ENCODE data around the gene ODAD4.

Gene ODAD4

DNA sequence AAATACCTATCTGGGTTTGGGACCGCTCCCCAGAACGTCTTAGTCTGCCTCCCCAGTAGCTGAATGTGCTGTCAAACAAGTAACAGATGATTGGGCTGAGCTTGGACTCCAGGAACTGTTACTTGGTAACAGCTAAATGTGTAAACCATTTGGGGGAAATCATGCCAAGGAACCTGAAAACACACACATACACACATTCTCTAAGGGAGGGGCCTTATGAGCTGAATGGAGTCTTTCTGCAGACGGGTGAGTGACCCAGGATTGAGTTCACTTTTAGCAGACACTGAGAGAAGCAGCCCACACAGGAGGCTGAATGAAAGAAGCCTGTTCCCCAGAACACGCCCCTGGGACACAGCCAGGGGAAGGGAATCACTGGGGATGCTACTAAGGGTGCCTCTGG lies 13.2 kb upstream of the ODAD4 start:
- H3K18ac ChIP-seq (ENCODE audit: low read depth in 1 of 2, low read length in 2 of 2) = no peak overlapping the region
- no peak overlapping the region for H2BK12ac ChIP-seq (ENCODE audit: low read length in 2 of 2)
- H2AFZ ChIP-seq (ENCODE audit: low read depth, low read length) = no peak overlapping the region
- peak overlapping the region; percentile 7 for H3K27ac ChIP-seq (ENCODE audit: low read length, poor library complexity, severe bottlenecking)
- H3K4ac ChIP-seq (ENCODE audit: low read depth in 1 of 2, low read length in 2 of 2) = no peak overlapping the region
- WGBS = 32% methylated on average over 2 of the region's 4 CpGs
- H3K4me3 ChIP-seq (ENCODE audit: insufficient read depth in 1 of 2, low read depth in 1 of 2, low read length in 2 of 2) = peak overlapping the region in 1 of 2 experiments; percentile 98
- H2AK5ac ChIP-seq (ENCODE audit: low read length, severe bottlenecking) = no peak overlapping the region
- H4K91ac ChIP-seq (ENCODE audit: low read length) = no peak overlapping the region
- H3K36me3 ChIP-seq (ENCODE audit: control insufficient read depth in 1 of 2, insufficient read depth in 2 of 2, low read depth in 1 of 2, low read length in 2 of 2) = peaks cover 21 to 27% of the 10 kb centered on the region in 2 experiments
- H3K9me3 ChIP-seq (ENCODE audit: control insufficient read depth, low read length) = no peaks in the 10 kb centered on the region
- no peak overlapping the region for H4K8ac ChIP-seq (ENCODE audit: low read length)
- no peaks in the 10 kb centered on the region for H3K27me3 ChIP-seq (ENCODE audit: control insufficient read depth in 1 of 2, insufficient read depth in 1 of 2, low read length in 2 of 2)
- H2BK5ac ChIP-seq (ENCODE audit: low read depth, low read length, poor library complexity, severe bottlenecking) = no peak overlapping the region
- H3K14ac ChIP-seq (ENCODE audit: low read length in 2 of 2) = no peak overlapping the region
- peaks cover 39% of the 10 kb centered on the region for H3K4me1 ChIP-seq (ENCODE audit: control insufficient read depth, insufficient read depth, low read depth, low read length)
- peak overlapping the region; percentile 73 for H3K4me2 ChIP-seq (ENCODE audit: low read length, poor library complexity, severe bottlenecking)
- no peak overlapping the region for H2BK120ac ChIP-seq (ENCODE audit: low read depth, low read length)
- peaks cover 3% of the 10 kb centered on the region for H3K79me1 ChIP-seq (replicated peaks; ENCODE audit: low read length, poor library complexity, severe bottlenecking)
- peak; percentile 38 for DNase-seq
- H3K23ac ChIP-seq (ENCODE audit: low read length in 2 of 2) = no peak overlapping the region
- H2BK15ac ChIP-seq (ENCODE audit: low read depth, poor library complexity, severe bottlenecking) = no peak overlapping the region
- peak overlapping the region; percentile 94 for H3K9ac ChIP-seq (ENCODE audit: low read length)

DNA sequence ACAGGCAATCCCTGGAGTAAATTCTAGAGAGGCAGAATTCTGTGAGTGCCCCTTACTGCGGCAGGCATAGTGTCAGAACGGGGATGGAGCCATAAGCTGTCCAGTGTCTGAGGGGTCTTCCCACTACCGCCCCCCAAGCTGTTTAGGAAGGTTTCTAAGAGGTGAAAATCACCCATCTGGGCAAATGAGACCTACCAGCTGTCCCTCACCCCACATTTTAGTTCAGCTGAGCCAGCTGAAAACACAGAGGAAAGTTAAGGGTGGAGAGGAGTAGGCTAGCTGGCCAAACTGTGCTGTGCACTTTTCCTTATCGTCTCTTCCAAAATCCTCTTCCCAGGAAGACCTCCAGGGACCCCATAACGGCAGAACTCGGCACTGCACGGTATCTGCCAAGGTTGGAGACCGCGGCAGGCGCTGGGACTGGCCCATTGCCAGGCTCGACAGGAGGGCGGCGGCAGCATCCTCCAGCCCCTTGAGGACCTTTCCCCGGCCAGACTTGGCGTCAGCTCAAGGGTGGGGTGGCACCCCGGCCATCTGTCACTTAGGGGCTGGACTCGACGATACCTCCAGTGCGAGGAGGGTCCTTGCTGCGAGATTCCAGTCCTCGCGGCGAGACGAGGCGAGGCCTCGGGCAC lies 12.6 kb upstream of the ODAD4 start:
- H3K4me3 ChIP-seq (ENCODE audit: insufficient read depth in 1 of 2, low read depth in 1 of 2, low read length in 2 of 2) = peak overlapping the region; percentile 92 to 98
- peak overlapping the region; percentile 85 for H4K91ac ChIP-seq (ENCODE audit: low read length)
- H3K79me1 ChIP-seq (replicated peaks; ENCODE audit: low read length, poor library complexity, severe bottlenecking) = peaks cover 3% of the 10 kb centered on the region
- H3K4me2 ChIP-seq (ENCODE audit: low read length, poor library complexity, severe bottlenecking) = peak overlapping the region; percentile 73
- peak overlapping the region; percentile 94 for H2BK120ac ChIP-seq (ENCODE audit: low read depth, low read length)
- H2BK15ac ChIP-seq (ENCODE audit: low read depth, poor library complexity, severe bottlenecking) = no peak overlapping the region
- no peaks in the 10 kb centered on the region for H3K9me3 ChIP-seq (ENCODE audit: control insufficient read depth, low read length)
- H4K8ac ChIP-seq (ENCODE audit: low read length) = no peak overlapping the region
- peaks cover 15 to 21% of the 10 kb centered on the region in 2 experiments for H3K36me3 ChIP-seq (ENCODE audit: control insufficient read depth in 1 of 2, insufficient read depth in 2 of 2, low read depth in 1 of 2, low read length in 2 of 2)
- H2BK5ac ChIP-seq (ENCODE audit: low read depth, low read length, poor library complexity, severe bottlenecking) = no peak overlapping the region
- H3K14ac ChIP-seq (ENCODE audit: low read length in 2 of 2) = peak overlapping the region in 1 of 2 experiments; percentile 46
- H3K9ac ChIP-seq (ENCODE audit: low read length) = peak overlapping the region; percentile 94
- H3K18ac ChIP-seq (ENCODE audit: low read depth in 1 of 2, low read length in 2 of 2) = peak overlapping the region; percentile 88 to 99
- no peaks in the 10 kb centered on the region for H3K27me3 ChIP-seq (ENCODE audit: control insufficient read depth in 1 of 2, insufficient read depth in 1 of 2, low read length in 2 of 2)
- no peak overlapping the region for H2AK5ac ChIP-seq (ENCODE audit: low read length, severe bottlenecking)
- peak overlapping the region in 1 of 2 experiments; percentile 60 for H2BK12ac ChIP-seq (ENCODE audit: low read length in 2 of 2)
- H3K23ac ChIP-seq (ENCODE audit: low read length in 2 of 2) = peak overlapping the region in 1 of 2 experiments; percentile 96
- H3K4ac ChIP-seq (ENCODE audit: low read depth in 1 of 2, low read length in 2 of 2) = peak overlapping the region; percentile 49 to 74
- H3K27ac ChIP-seq (ENCODE audit: low read length, poor library complexity, severe bottlenecking) = peak overlapping the region; percentile 76
- no peak overlapping the region for H2AFZ ChIP-seq (ENCODE audit: low read depth, low read length)
- WGBS = 5% methylated on average over 25 of the region's 26 CpGs
- peak; percentile 44 for DNase-seq
- H3K4me1 ChIP-seq (ENCODE audit: control insufficient read depth, insufficient read depth, low read depth, low read length) = peaks cover 36% of the 10 kb centered on the region

DNA sequence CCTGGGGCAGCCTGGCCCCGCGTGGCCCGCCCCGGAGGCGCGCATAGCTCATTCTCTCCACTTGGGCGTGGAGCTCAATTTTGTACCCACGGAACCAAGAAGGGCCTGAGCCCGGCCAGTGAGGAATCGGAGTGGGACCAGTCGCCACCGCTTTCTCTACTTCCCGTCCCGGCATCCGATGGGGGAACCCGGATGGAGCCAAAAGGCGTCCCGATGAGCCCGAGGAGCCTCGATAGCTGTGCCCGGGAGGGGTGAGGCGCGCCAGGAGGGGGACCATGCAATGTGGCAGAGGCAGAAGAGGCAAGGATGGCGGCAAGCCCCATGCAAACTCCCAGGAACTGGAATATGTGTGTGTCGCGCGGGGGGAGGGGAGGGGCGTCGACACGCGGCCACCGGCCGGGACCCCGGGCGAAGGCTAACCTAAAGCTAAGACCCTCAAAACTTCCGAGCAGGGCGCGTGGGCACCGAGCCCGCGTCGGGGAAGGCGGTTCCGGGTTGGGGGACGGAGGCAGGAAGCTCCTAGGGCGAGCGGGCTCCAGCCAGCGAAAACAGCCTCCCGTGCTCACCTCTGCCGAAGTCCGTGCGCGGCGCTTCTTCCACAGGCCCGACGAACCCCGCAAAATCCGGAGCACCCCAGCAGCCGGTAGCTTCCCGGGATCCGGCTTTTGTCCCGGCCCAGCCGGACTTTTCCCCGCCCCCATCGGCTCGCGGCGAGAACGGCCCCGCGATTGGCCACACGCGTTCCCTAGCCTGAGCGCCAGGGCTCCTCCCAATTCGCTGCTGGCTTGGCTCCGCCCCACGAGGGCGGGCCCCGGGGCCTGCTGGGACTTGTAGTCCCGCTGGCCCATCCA lies 11.9 kb upstream of the ODAD4 start, which contains the start of gene ACLY:
ACLY (minus strand) TSS at position 638 of the 851 bp plus-strand sequence. CDS start 5,078 bp downstream, outside the sequence.
- H2BK12ac ChIP-seq (ENCODE audit: low read length in 2 of 2) = peak within 1 kb of the TSS in 1 of 2 experiments; percentile 99
- peak within 1 kb of the TSS; percentile 94 for H4K91ac ChIP-seq (ENCODE audit: low read length)
- peak within 1 kb of the TSS; percentile 76 for H3K27ac ChIP-seq (ENCODE audit: low read length, poor library complexity, severe bottlenecking)
- peak within 1 kb of the TSS; percentile 82 for H2BK5ac ChIP-seq (ENCODE audit: low read depth, low read length, poor library complexity, severe bottlenecking)
- peak within 1 kb of the TSS in 1 of 2 experiments; percentile 56 for H3K14ac ChIP-seq (ENCODE audit: low read length in 2 of 2)
- peaks cover 3% of the 10 kb centered on the region for H3K79me1 ChIP-seq (replicated peaks; ENCODE audit: low read length, poor library complexity, severe bottlenecking)
- H3K36me3 ChIP-seq (ENCODE audit: control insufficient read depth in 1 of 2, insufficient read depth in 2 of 2, low read depth in 1 of 2, low read length in 2 of 2) = peaks cover 8 to 14% of the 10 kb centered on the region in 2 experiments
- H2AFZ ChIP-seq (ENCODE audit: low read depth, low read length) = peak within 1 kb of the TSS; percentile 75
- peak within 1 kb of the TSS; percentile 93 for H3K4me2 ChIP-seq (ENCODE audit: low read length, poor library complexity, severe bottlenecking)
- peak within 1 kb of the TSS; percentile 93 for H4K8ac ChIP-seq (ENCODE audit: low read length)
- H3K23ac ChIP-seq (ENCODE audit: low read length in 2 of 2) = peak within 1 kb of the TSS; percentile 49 to 97
- H3K9ac ChIP-seq (ENCODE audit: low read length) = peak within 1 kb of the TSS; percentile 94
- peak within 1 kb of the TSS; percentile 74 to 86 for H3K4ac ChIP-seq (ENCODE audit: low read depth in 1 of 2, low read length in 2 of 2)
- WGBS = under 1% methylated on average over 73 of the region's 80 CpGs
- H2BK15ac ChIP-seq (ENCODE audit: low read depth, poor library complexity, severe bottlenecking) = peak within 1 kb of the TSS; percentile 93
- peak within 1 kb of the TSS; percentile 92 to 98 for H3K4me3 ChIP-seq (ENCODE audit: insufficient read depth in 1 of 2, low read depth in 1 of 2, low read length in 2 of 2)
- peaks cover 32% of the 10 kb centered on the region for H3K4me1 ChIP-seq (ENCODE audit: control insufficient read depth, insufficient read depth, low read depth, low read length)
- DNase-seq = peak; percentile 98
- no peaks in the 10 kb centered on the region for H3K27me3 ChIP-seq (ENCODE audit: control insufficient read depth in 1 of 2, insufficient read depth in 1 of 2, low read length in 2 of 2)
- H3K9me3 ChIP-seq (ENCODE audit: control insufficient read depth, low read length) = no peaks in the 10 kb centered on the region
- peak within 1 kb of the TSS; percentile 88 to 99 for H3K18ac ChIP-seq (ENCODE audit: low read depth in 1 of 2, low read length in 2 of 2)
- peak within 1 kb of the TSS; percentile 94 for H2BK120ac ChIP-seq (ENCODE audit: low read depth, low read length)
- H2AK5ac ChIP-seq (ENCODE audit: low read length, severe bottlenecking) = peak within 1 kb of the TSS; percentile 29

Data from mesenchymal stem cell (in vitro differentiated cells and primary cell).